Right lobe of liver (tissue), 4 donors: ENCODE measurements around the gene DENND4A.
A peak's percentile ranks its signal among the peaks of the same experiment; 100 is the strongest.

Source experiments
- POLR2A ChIP-seq: fragments of 450-650 bp; IDR thresholded peaks from one replicate; pipeline ENCODE4 v1.6.1; 2017; ENCODE audit warnings: antibody characterized with exemption, mild to moderate bottlenecking
- TF ChIP-seq, protein P1 (sequence below), 4 donors: fragments of 200-600 bp in 3 of 4; fragments of 450-650 bp in 1 of 4; IDR thresholded peaks; one replicate each; pipeline versions ENCODE4 v1.5.1 to v1.8.0; 2016 to 2022; ENCODE audit warnings: antibody characterized with exemption in 4 of 4, mild to moderate bottlenecking in 2 of 4
- donor health status: DM: no; HTN: no; CAD: no.
- donor health status: DM: no; HTN: no; CAD: no.
- donor health status: DM: no; HTN: yes; CAD: no.

DNA sequence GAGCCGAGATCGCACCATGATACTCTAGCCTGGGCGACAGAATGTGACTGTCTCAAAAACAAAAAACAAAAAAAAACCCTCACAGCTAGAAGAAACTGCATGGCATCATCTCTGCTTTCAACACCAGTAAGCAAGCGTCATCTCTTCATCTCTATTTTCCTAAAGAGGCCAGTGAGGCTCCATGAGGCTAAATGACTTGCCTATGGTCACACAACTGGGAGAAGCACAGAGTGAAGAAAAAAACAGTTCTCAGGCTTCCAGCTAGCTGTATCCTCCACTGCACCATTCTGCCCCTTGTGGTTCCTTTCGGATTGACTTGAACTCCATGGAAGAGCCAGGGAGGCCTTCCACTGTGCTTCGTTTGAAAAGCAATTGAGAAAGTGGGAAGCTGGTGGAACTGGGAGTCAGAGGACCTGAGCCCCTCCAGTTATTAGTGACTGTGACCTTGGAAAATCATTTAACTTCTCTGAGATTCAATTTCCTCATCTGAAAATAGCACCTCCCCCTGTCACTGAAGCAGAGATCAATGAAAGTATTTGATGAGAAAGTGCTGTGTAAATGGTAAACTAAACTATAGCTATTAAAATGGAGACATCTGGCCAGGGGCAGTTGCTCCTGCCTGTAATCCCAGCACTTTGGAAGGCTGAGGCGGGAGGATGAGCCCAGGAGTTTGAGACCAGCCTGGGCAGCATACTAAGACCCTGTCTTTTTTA lies 32.1 kb upstream of the DENND4A start:
- no peak for TF ChIP-seq POLR2A
- TF ChIP-seq, protein P1, sequence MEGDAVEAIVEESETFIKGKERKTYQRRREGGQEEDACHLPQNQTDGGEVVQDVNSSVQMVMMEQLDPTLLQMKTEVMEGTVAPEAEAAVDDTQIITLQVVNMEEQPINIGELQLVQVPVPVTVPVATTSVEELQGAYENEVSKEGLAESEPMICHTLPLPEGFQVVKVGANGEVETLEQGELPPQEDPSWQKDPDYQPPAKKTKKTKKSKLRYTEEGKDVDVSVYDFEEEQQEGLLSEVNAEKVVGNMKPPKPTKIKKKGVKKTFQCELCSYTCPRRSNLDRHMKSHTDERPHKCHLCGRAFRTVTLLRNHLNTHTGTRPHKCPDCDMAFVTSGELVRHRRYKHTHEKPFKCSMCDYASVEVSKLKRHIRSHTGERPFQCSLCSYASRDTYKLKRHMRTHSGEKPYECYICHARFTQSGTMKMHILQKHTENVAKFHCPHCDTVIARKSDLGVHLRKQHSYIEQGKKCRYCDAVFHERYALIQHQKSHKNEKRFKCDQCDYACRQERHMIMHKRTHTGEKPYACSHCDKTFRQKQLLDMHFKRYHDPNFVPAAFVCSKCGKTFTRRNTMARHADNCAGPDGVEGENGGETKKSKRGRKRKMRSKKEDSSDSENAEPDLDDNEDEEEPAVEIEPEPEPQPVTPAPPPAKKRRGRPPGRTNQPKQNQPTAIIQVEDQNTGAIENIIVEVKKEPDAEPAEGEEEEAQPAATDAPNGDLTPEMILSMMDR (IDR thresholded peaks at IDR 0.05) = peak; percentile 55 to 74 (median 67)
